Calu3 (cell line): Measurements from ENCODE around the gene MYO3B. TPM values are rescaled to one million over a fixed set of nuclear protein-coding genes. Genes with fewer than 3 reads are reported as not detected.
"Not testable (repeated sequence)": the region's sequence is repeated elsewhere in the genome, so short reads cannot be mapped to it uniquely, and the experiment has no call there.

Experiments used
- BruUV-seq: library from RNA; stranded (reverse); fragments of 400-500 nt; replicated peaks from 2 replicates; lab custom pipeline; 2021; lab: Mats Ljungman, UMichigan
- CTCF ChIA-PET: fragments of 300-600 bp; sonication (Branson Sonifier 250); formaldehyde crosslinking; loops from one replicate; lab custom pipeline; 2022; ENCODE audit warnings: antibody characterized with exemption; lab: Charles Lee
- DNase-seq: peaks from one replicate; pipeline ENCODE4 v3.0.0; 2022
- H3K27ac Mint-ChIP-seq: one replicate; pipeline ENCODE4 v1.8.0; 2022; ENCODE audit warnings: mixed read lengths; ENCODE audit not compliant: unreplicated experiment
- H3K27me3 Mint-ChIP-seq: one replicate; pipeline ENCODE4 v1.8.0; 2022; ENCODE audit warnings: mixed read lengths; ENCODE audit not compliant: unreplicated experiment
- H3K36me3 Mint-ChIP-seq: one replicate; pipeline ENCODE4 v1.8.0; 2022; ENCODE audit warnings: mild to moderate bottlenecking, moderate library complexity, mixed read lengths; ENCODE audit not compliant: insufficient read depth, unreplicated experiment
- H3K4me1 Mint-ChIP-seq: one replicate; pipeline ENCODE4 v1.8.0; 2022; ENCODE audit warnings: mild to moderate bottlenecking, low read depth, mixed read lengths; ENCODE audit not compliant: unreplicated experiment
- H3K4me3 Mint-ChIP-seq: one replicate; pipeline ENCODE4 v1.8.0; 2022; ENCODE audit warnings: mild to moderate bottlenecking, low read depth, moderate library complexity, mixed read lengths; ENCODE audit not compliant: unreplicated experiment
- H3K9me3 Mint-ChIP-seq: one replicate; pipeline ENCODE4 v1.8.0; 2022; ENCODE audit warnings: low read depth, mixed read lengths; ENCODE audit not compliant: unreplicated experiment
- CTCF ChIP-seq: fragments of 200-600 bp; IDR thresholded peaks from one replicate; pipeline ENCODE4 v1.8.0; 2022; ENCODE audit warnings: antibody characterized with exemption; ENCODE audit not compliant: unreplicated experiment
- intact Hi-C: fragments of 100-400 bp; cut with micrococcal nuclease; formaldehyde crosslinking; loops from one replicate; pipeline ENCODE4 v1.10.0; 2022; ENCODE audit not compliant: unreplicated experiment
- total RNA-seq: library from RNA; stranded (reverse); gene quantifications from 2 replicates; pipeline ENCODE4 v1.2.3, GENCODE V29; 2022

Gene MYO3B
- total RNA-seq, 1 experiment from 2014 or later = 5.0 TPM

- no peaks in the 10 kb centered on the region for H3K36me3 Mint-ChIP-seq
- intact Hi-C loops = no loop called here
- no TSS peak for BruUV-seq
- no peaks in the 10 kb centered on the region for H3K4me1 Mint-ChIP-seq
- H3K9me3 Mint-ChIP-seq = no peaks in the 10 kb centered on the region
- no peak for TF ChIP-seq CTCF
- H3K27me3 Mint-ChIP-seq = no peaks in the 10 kb centered on the region
- H3K27ac Mint-ChIP-seq = no peak overlapping the region
- DNase-seq = no peak
- CTCF ChIA-PET = interaction anchor here (0.5 kb wide), 1 partner anchor 115 kb away, joined by 4 read pairs; no protein-coding TSS in a partner anchor
- H3K4me3 Mint-ChIP-seq = no peak overlapping the region
Observed at GRCh38 chr2:170345607-170346006, 167.7 kb downstream of the MYO3B start.

- DNase-seq, CTCF ChIA-PET, H3K4me1 Mint-ChIP-seq, intact Hi-C loops, H3K27ac Mint-ChIP-seq, H3K9me3 Mint-ChIP-seq, H3K27me3 Mint-ChIP-seq, H3K4me3 Mint-ChIP-seq, BruUV-seq, H3K36me3 Mint-ChIP-seq: not testable (repeated sequence)
Observed at GRCh38 chr2:170349269-170349668, 171.3 kb downstream of the MYO3B start.

GRCh38 chr2:170350929-170351826 is 173.2 kb downstream of the MYO3B start:
- Mint-ChIP-seq H3K4me3 (no peak overlapping the region), H3K27ac (no peak overlapping the region), H3K36me3 (no peaks in the 10 kb centered on the region), H3K27me3 (no peaks in the 10 kb centered on the region), H3K9me3 (no peaks in the 10 kb centered on the region), H3K4me1 (no peaks in the 10 kb centered on the region)
- BruUV-seq = no TSS peak
- CTCF ChIA-PET = no interaction called here
- no peak for DNase-seq
- intact Hi-C loops = no loop called here
- TF ChIP-seq CTCF = no peak

- intact Hi-C loops = no loop called here
Observed at GRCh38 chr2:170353723-170354122, 175.8 kb downstream of the MYO3B start.

More at GRCh38 chr2:170353723-170354122, 175.8 kb downstream of the MYO3B start:
- no peaks in the 10 kb centered on the region for H3K36me3 Mint-ChIP-seq
- CTCF ChIA-PET = no interaction called here
- BruUV-seq = no TSS peak
- no peaks in the 10 kb centered on the region for H3K27me3 Mint-ChIP-seq
- no peak overlapping the region for H3K27ac Mint-ChIP-seq
- H3K9me3 Mint-ChIP-seq = no peaks in the 10 kb centered on the region
- H3K4me1 Mint-ChIP-seq = no peaks in the 10 kb centered on the region
- TF ChIP-seq CTCF = no peak
- no peak for DNase-seq
- no peak overlapping the region for H3K4me3 Mint-ChIP-seq
